ENCODE measurements around the gene CLRN1. TPM values are rescaled to one million over a fixed set of nuclear protein-coding genes. Genes with fewer than 3 reads are reported as not detected.

Gene CLRN1
- polyA plus RNA-seq, 1 donor, result not detected

GRCh38 chr3:150920236-150920635 is 52.3 kb downstream of the CLRN1 start:
- DNase-seq, result no peak

GRCh38 chr3:150917951-150918350 is 54.6 kb downstream of the CLRN1 start:
- DNase-seq, result no peak

GRCh38 chr3:150913133-150913922 is 59.2 kb downstream of the CLRN1 start:
- no peak for DNase-seq

GRCh38 chr3:150912501-150912900 is 60.0 kb downstream of the CLRN1 start:
- no peak for DNase-seq

DNA sequence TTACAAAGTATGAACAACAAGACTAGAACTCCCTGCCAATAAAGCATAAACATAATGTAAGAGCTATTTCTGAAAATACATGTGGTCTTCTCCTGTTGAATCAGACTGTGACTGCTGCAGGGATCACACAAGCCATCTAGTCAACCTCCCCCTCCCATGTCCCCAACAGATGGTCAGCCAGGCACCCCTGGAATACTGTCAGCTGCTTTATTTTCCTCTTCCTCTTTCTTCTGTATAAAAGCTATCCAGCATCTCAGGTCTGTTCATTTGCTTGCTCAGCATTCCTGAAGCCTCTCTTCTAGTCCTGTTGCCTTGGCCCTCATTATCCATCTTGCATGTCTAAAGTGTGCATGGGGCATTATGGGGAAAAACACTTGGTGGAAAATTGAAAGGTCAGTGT is 60.8 kb downstream of the CLRN1 start:
- DNase-seq, result no peak

- DNase-seq, result peak; percentile 45
Observed at GRCh38 chr3:150906461-150906860, 66.1 kb downstream of the CLRN1 start.

DNA sequence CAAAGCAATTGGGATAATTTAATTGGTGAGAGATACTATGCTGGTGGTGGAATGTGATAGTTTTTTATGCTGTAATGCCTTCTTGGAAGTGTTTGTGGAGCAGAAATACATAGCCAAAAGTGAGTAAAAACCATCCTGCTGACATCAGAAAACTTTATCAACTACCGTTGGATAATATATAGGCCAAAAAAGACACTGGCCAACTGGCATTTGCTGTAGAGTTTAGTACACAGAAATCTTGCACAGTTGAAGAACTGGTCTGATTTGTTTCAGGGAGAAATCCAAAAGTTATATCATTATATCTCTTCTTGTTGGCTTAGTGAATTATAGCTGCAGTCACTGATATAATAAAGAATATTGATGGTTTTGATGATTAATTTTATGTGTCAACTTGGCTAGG is 66.8 kb downstream of the CLRN1 start:
- DNase-seq, result no peak

DNA sequence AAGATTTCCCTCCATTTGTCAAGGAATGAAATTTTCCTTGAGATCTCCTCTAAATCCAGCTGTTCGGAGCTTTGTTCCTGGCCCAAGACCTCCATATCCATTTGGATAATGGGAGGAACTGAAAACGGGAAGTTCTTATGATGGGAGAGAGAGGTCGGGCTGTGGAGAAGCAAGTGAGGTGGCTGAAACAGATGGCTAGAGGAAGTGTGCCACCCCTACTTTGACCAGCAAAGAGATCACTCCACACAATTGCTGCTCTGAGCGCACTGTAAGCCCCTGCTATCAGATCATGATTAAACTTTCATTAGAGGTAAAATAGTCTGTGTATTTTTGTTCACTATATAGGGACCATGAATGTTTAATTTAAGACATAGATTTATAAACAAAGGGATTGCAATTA is 67.2 kb downstream of the CLRN1 start, which contains the start of gene MINDY4B:
Gene MINDY4B (minus strand): TSS at position 101 of the 400 bp plus-strand sequence. CDS start 0 bp downstream, at position 101.
- DNase-seq, result no peak

GRCh38 chr3:150902988-150903387 is 69.5 kb downstream of the CLRN1 start:
- no peak for DNase-seq

DNA sequence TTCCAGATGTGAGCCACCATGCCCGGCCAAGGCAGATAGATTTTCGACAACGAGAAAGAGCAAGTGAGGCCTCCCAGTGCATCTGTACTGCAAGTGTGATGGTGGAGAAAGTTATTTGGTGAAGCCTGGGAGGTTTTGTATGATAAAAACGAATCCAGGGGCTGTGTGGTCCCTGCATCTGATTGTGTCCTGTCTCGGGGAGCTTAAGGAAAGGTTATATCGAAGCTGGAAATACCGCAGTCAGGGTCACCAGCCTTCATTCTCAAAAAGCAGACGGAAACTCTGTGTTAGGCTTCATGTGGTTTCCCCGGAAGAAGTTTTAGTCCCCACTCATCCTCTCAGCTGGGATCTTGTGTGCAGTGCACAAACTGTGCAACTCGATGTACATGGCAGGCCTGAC is 70.7 kb downstream of the CLRN1 start:
- no peak for DNase-seq

DNA sequence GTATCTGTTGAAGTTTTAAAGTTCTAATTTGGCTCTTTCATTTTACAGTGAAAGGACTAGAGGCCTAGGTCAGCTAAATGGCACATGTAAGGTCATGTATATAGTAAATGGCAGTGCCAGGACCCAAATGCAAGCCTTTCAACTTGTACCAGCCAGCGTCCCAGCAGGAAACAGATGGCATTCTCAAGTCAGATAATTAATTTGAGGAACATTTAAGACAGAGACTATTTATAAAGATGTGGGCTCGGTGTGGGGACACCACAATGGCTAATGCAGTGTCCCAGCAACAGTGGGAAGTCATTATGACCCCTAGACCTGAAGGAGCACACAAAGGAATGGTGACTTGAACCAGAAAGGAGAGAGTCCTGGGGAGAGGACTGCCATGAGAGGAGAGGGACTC is 73.4 kb downstream of the CLRN1 start:
- no peak for DNase-seq

- no peak for DNase-seq
Observed at GRCh38 chr3:150898046-150898754, 74.3 kb downstream of the CLRN1 start.

DNA sequence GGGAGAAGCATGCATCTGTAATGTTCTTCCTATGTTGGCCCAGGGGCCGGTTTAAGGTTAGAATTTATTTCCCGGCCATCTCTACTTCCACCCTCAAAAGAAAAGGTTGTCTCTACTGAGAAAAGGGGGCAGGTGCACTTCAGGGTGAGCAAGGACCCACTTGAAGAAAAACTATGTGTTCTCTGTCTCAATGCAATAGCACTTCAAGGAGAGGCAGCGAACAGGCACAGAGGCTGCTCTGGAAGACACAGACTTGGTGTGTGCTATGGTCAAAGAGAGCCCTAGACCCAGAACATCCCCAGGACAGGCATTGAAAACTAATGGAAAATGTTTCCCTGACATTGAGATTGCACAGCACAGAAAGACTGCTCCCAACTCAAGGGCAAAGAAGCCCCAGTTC is 74.9 kb downstream of the CLRN1 start:
- DNase-seq, result no peak

- DNase-seq, result no peak
Observed at GRCh38 chr3:150890831-150891230, 81.7 kb downstream of the CLRN1 start.

GRCh38 chr3:150890295-150890694 is 82.2 kb downstream of the CLRN1 start:
- no peak for DNase-seq

- no peak for DNase-seq
Observed at GRCh38 chr3:150889106-150889505, 83.4 kb downstream of the CLRN1 start.

DNA sequence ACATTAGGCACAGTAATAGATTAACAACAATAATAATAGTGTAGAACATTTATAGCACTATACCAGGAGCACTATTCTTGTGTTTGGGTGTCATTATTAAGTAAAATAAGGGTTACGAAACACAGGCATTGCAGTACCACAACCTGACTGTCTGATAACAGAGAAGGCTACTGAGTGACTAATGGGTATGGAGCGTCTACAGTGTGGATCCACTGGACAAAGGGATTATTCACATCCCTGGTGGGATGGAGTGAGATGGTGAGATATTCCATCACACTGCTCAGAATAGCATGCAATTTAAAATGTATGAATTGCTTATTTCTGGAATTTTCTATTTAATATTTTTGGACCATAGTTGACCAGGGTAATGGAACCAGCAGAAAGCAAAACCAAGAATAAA is 85.5 kb downstream of the CLRN1 start:
- no peak for DNase-seq

DNA sequence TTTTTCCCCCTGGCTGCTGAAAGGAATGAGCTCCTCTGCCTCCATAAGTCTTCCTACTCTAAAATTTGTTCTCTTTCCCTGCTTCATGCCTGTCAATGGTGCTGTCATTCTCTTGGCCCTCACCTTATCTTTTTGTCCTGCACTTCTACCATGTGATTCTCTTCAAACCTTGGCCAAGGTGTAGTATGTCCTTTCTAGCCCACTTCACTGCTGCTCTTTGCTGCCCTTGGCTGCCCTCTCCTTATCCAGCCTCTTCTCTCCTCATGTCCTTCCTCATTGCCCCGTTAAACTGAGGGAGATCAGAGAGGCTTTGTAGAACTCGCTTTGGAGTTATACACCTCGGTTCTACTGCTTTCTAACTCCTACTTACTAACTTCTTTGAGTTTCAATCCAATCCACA is 87.0 kb downstream of the CLRN1 start:
- no peak for DNase-seq

DNA sequence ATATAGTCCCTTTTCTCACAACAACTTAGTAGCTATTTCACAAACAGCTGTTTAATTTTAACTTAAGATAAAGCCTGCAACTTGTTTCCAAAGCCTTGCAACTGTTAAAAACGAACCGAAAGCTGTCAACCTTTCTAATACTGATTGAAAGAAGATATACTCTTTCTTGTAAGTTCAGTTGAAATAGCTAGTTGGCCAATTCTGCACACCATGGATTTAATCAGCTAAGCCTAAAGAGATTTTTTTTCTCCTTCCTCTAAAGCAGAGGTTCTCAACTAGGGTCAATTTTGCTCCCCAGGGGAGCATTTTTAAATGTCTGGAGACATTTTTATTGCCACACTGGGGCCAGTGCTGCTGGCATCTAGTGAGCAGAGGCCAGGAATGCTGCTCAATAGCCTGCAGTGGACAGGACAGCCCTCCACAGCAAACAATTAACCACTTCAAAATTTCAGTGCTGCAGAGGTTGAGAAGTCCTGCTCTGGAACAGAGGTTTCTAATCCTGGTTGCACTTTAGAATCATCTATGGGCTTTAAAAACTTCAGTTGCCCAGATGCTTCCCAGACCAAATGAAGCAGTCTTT is 93.4 kb downstream of the CLRN1 start:
- DNase-seq, result peak; percentile 32

GRCh38 chr3:150878290-150878689 is 94.2 kb downstream of the CLRN1 start:
- no peak for DNase-seq

GRCh38 chr3:150877303-150877702 is 95.2 kb downstream of the CLRN1 start:
- DNase-seq, result no peak

DNA sequence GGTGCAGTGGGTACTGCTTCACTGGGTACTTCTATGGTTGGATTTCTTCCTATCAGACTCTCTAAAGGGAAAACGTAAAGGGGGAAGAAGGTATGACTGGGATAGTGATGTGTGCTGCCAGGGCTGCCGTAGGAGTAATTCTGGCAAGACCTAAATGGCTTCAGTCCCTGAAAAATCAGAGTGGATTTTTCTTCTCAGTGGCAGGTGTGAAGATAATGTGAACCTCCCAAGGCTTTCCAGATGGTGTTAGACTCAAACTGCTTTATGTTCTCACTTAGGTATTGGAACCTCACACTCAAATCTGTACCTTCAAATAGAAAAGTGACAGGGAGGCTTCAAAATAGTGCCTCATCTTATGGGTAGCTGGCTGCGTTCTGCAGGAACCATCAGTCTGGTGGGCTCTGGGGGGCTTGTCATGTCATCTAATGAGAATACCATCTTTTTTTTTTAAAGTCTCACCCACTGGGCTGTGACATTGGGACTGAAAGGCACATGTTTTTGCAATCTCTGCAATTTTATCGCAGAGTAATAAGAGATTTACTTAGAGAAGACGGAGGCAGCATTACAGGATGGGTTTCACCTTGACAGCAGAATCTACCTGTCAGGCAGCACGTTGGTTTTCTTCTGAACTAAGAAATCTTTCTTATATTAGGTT is 95.8 kb downstream of the CLRN1 start:
- DNase-seq, result no peak
